HG03432 (cell line): ENCODE results near the gene SLC16A5.
"Not testable (repeated sequence)": the region's sequence is repeated elsewhere in the genome, so short reads cannot be mapped to it uniquely, and the experiment has no call there.

Experiments
- ATAC-seq: cut with Tn5 transposase; IDR thresholded peaks from one replicate; pipeline ENCODE4 v1.9.1; 2021; ENCODE audit warnings: mild to moderate bottlenecking, moderate library complexity; ENCODE audit not compliant: unreplicated experiment

Gene SLC16A5

DNA sequence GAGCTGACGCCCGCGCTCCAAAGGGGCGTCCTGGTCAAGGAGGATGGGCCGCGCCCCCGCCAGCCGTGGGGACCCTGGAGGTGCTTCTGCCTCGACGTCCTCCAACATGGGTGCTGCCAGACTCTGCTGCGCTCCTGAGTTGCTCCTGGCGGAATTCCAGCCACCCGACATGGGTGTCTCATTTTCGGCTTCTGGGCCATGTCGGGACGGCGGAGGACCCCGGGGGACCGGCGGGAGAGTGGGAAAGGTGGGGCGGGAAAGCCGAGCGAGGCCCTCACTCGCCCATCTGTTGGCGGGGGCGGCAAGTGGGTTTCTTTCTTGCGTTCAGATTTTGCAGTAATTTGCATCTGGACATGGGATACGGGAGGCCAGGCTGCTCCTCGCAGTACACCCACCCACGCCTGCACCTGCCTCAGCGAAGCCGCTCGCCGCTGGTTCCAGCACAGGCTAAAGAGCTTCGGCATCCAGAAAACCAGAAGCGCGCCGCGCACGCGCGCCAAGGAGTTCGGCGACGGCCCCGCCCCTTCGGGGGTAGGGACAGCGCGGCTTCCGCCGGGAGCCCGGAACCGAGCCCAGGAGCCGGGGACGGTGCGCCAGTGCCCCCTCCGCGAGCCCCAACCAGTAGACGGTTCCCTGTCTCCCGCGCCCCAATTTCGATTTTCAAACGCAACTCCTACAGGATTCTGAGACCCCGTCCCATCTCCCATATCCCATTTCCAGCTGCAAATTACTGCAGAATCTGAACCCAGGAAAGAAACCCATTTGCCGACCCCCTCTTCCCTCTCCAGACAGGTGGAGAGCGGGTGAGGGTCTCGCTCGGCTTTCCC, 21.9 kb downstream of the SLC16A5 start, which contains the start of gene ARMC7:
Gene ARMC7, plus strand, starts transcription at position 563 of the 827 bp plus-strand sequence. CDS start 320 bp downstream, outside the sequence.
- ATAC-seq: peak; percentile 78

DNA sequence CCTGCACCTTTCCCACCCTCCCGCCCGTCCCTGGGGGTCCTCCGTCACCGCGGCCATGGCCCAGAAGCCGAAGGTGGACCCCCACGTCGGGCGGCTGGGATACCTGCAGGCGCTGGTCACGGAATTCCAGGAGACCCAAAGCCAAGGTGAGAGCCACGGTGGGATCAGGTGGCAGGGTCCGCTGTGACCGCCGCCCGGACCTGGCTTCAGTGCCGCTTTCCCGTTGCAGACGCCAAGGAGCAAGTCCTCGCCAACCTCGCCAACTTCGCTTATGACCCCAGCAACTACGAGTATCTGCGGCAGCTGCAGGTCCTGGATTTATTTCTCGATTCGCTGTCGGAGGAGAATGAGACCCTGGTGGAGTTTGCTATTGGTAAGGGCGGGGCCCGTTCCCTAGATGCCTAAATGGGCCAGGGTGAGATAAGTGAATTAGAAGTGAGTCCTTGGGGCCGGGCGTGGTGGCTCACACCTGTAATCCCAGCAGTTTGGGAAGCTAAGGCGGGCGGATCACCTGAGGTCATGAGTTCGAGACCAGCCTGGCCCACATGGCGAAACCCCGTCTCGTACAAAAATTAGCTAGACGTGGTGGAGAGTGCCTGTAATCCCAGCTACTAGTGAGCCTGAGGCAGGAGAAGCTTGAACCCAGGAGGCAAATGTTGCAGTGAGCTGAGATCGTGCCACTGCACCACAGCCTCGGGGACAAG, 22.6 kb downstream of the SLC16A5 start:
- no peak for ATAC-seq

- ATAC-seq: no peak
Measured at GRCh38 chr17:75111777-75112335, 24.1 kb downstream of the SLC16A5 start.

GRCh38 chr17:75113798-75114551, 26.2 kb downstream of the SLC16A5 start:
- peak; percentile 38 for ATAC-seq

DNA sequence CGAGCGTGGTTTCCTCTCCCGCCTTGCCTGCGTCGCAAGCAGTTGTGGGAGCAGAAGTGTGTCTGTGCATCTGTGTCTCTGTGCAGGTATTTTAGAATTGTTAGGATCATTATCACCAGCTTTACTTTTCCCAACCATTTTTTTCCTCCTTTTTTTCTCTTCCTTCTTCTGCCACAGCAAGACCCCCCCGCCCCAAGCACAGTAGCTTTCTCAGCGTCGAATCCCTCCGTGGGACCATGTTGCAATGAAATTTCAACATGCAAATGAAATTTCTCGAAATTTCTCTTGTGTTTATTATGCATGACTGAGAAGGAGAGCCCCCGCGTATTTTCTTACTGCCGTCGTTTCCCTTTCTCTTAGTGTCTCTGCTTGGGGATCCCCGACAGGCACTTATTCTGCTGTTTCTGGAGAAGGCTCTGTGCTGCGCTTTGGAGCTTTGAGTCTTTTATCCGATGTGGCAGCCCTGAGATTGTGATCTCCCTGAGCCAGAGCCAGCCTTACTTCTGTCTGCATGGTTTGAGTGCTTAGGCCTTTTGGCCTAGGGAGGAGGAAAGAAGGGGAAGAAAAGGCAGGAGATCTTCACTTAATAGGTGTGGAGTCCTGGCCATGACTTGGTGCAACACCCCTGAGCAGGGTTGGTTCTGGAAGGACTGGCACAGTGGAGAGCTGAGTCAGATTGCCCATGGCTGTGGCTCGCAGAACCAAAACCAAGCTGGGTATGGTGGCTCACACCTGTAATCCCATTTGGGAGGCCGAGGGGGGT, 27.0 kb downstream of the SLC16A5 start:
- no peak for ATAC-seq

DNA sequence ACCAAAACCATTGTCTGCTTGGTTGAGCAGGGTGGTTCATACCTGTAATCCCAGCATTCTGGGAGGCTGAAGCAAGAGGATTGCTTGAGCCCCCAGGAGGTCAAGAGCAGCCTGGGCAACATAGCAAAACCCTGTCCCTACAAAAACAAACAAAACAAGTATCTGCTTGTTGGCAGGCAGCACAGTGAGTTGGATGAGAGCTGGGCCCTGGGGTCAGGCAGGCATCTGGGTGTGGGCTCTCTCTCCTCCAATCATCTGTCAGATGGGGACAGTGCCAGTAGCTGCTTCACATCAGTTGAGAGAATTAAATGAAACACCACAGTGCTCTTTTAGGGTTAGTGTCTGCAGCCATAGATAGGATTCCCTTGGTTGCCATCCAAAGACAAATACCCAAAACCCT, 27.8 kb downstream of the SLC16A5 start:
- ATAC-seq: no peak

- ATAC-seq: no peak
Measured at GRCh38 chr17:75116737-75117136, 29.0 kb downstream of the SLC16A5 start.

DNA sequence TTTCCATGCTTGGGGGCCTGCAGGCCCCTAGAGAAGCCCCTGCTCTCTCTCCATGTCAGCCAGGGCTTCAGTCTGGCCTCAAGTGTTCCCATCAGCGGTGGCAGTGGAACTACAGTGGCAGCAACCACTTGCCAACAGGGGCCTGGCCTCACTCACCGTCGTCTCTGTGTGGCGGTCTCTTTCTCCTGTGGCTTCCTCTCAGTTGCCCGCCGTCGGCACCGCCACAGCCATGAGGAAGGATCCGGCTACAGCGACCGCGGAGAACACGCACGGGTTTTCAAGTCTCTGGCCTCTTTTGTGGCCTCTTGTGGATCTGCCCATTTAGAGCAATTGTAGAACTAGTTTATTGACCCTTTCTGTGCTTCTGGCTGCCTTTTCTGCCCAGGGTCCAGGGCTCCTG, 30.6 kb downstream of the SLC16A5 start:
- no peak for ATAC-seq

GRCh38 chr17:75124041-75124818, 36.5 kb downstream of the SLC16A5 start:
- no peak for ATAC-seq

DNA sequence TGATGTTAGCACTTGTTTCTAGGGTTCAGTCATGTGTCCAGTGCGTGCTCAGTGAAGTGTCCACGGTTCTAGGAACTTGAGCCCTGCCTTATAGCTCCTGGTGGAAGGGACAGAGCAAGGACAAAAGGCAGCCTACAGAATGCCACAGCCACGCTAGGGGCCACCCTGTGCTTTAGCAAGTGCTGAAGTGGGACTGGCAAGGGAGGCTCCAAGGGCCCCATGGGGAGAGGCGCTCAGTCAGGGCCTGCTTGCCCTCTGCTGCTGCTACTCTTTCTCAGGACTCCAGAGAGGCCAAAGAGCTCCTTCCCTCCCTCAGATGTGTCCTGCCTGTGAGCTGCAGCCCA, 37.0 kb downstream of the SLC16A5 start:
- ATAC-seq: no peak

DNA sequence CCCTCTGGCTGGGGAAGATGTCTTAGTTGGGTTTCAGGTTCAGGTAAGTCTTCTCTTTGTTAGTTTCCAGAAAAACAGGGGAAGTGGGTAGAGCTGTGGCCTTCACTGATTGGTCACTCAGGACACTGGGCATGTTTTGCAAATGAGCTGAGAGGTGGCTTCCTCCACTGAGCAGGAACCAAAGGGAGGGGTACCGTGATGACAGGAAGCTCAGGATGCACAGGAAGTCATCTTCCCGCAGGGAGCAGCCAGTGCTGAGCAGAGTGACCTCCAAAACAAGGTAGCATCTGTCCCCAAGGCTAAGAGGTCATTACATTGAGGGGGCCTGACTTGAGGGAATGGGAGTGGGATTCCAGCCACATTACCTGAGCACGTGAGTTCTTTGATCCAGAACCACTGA, 38.2 kb downstream of the SLC16A5 start:
- no peak for ATAC-seq

GRCh38 chr17:75126954-75127353, 39.2 kb downstream of the SLC16A5 start:
- no peak for ATAC-seq

GRCh38 chr17:75127936-75128335, 40.2 kb downstream of the SLC16A5 start:
- ATAC-seq: not testable (repeated sequence)

GRCh38 chr17:75128694-75129505, 41.1 kb downstream of the SLC16A5 start:
- ATAC-seq: no peak

- ATAC-seq: no peak
Measured at GRCh38 chr17:75129576-75129975, 41.8 kb downstream of the SLC16A5 start.

GRCh38 chr17:75130059-75130631, 42.4 kb downstream of the SLC16A5 start:
- ATAC-seq: no peak

DNA sequence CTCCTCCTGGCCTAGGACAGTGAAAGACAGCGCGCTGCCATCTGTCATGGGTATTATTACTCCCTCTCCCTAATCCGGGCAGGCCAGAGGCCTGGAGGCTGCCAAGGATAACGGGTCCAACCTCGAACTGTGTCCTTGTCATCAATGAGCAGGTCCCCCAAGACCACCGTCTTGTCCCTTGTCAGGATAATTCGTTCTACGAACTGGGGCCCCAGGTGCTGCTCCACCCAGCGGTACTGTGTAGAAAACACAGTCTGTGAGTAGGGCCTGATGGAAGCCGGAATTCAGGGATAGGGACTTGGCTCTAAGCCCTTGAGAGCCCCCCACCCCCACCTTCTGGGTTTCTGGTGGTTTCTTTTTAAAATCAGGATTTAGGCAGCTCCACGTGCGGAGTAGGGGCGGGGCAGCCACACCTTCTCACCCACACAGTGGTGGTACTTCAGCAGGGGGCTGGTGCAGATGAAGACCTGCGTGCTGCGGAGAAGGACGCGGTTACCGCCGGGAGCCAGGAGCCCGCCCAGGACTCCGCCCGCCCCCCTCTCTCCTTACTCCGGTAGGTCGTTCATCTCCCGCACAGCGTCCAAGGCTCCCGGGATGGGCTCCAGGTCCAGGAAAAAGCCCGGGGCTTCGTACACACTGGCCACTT, 43.0 kb downstream of the SLC16A5 start:
- ATAC-seq: peak; percentile 16
